Endothelial cell of umbilical vein (primary cell): ENCODE results near the gene ARID3B. TPM values are rescaled to one million over a fixed set of nuclear protein-coding genes. Genes with fewer than 3 reads are reported as not detected.

Experiments
- BruUV-seq: library from RNA; stranded (reverse); fragments of 400-500 nt; replicated peaks from 2 replicates; lab custom pipeline; 2021; lab: Mats Ljungman, UMichigan
- CTCF ChIA-PET: fragments of 300-600, 350-600 bp; sonication (Branson Sonifier 250); formaldehyde crosslinking; loops from one replicate; lab custom pipeline; 2021; ENCODE audit warnings: antibody characterized with exemption, inconsistent platforms; lab: Charles Lee
- POLR2A ChIA-PET: fragments of 300-600, 350-600 bp; sonication (Branson Sonifier 250); formaldehyde crosslinking; loops from one replicate; lab custom pipeline; 2021; ENCODE audit warnings: antibody characterized with exemption, inconsistent platforms; lab: Charles Lee
- DNase-seq: peaks from one replicate; pipeline ENCODE4 v3.0.0-alpha.2; 2011; ENCODE audit warnings: low read depth, low spot score
- FAIRE-seq: peaks from 2 replicates; lab custom pipeline; 2011; peaks lifted over from hg19 to GRCh38; lab: Jason Lieb, UNC
- H2AFZ ChIP-seq: 2 replicates; pipeline ENCODE4 v1.6.0; 2012; ENCODE audit warnings: low read depth, low read length, control low read depth, inconsistent platforms
- H3K27ac ChIP-seq: 2 replicates; pipeline ENCODE4 v1.5.1; 2011; ENCODE audit warnings: low read depth, mild to moderate bottlenecking, control low read depth, low read length, moderate library complexity; ENCODE audit not compliant: insufficient read depth
- H3K27me3 ChIP-seq, 2 experiments: 2 replicates each; pipeline versions ENCODE4 v1.6.0 to v1.6.1; 2011; ENCODE audit warnings: low read length in 2 of 2, mixed read lengths in 1 of 2; ENCODE audit not compliant: control insufficient read depth in 2 of 2, insufficient read depth in 2 of 2
- H3K36me3 ChIP-seq, 2 experiments: 2 replicates in 1 of 2; 3 replicates in 1 of 2; pipeline ENCODE4 v1.5.1; 2011; ENCODE audit warnings: low read length in 2 of 2, mild to moderate bottlenecking in 1 of 2, moderate library complexity in 1 of 2; ENCODE audit not compliant: control insufficient read depth in 2 of 2, insufficient read depth in 2 of 2; ENCODE audit errors: extremely low read depth in 1 of 2
- H3K4me1 ChIP-seq: 3 replicates; pipeline ENCODE4 v1.5.1; 2011; ENCODE audit warnings: mild to moderate bottlenecking, low read length; ENCODE audit not compliant: control insufficient read depth, insufficient read depth; ENCODE audit errors: extremely low read depth
- H3K4me2 ChIP-seq: 2 replicates; pipeline ENCODE4 v1.6.1; 2011; ENCODE audit warnings: low read length, control low read depth, mixed read lengths; ENCODE audit not compliant: insufficient read depth
- H3K4me3 ChIP-seq, 3 experiments: fragments of 200-600 bp in 1 of 3; sonication (generic), shearing (Covaris generic) in 1 of 3; replicated peaks in 1 of 3; 2 replicates each; pipeline ENCODE4 v1.5.1; 2011 to 2016; ENCODE audit warnings: control low read depth in 3 of 3, low read length in 3 of 3, mild to moderate bottlenecking in 2 of 3, inconsistent platforms in 1 of 3, low read depth in 1 of 3, moderate library complexity in 1 of 3; ENCODE audit not compliant: insufficient read depth in 1 of 3
- H3K79me2 ChIP-seq: 2 replicates; pipeline ENCODE4 v1.6.0; 2012; ENCODE audit warnings: low read length, inconsistent platforms; ENCODE audit not compliant: control insufficient read depth, insufficient read depth
- H3K9ac ChIP-seq: replicated peaks from 2 replicates; pipeline ENCODE3; 2011; ENCODE audit warnings: low read length, control low read depth; ENCODE audit not compliant: insufficient read depth; ENCODE audit errors: extremely low read depth
- H3K9me1 ChIP-seq: replicated peaks from 3 replicates; pipeline ENCODE4 v1.6.0; 2011; ENCODE audit warnings: mild to moderate bottlenecking, low read length; ENCODE audit not compliant: control insufficient read depth, insufficient read depth; ENCODE audit errors: extremely low read depth
- H3K9me3 ChIP-seq: replicated peaks from 2 replicates; pipeline ENCODE4 v1.5.1; 2012; ENCODE audit warnings: low read length, inconsistent platforms; ENCODE audit not compliant: control insufficient read depth, insufficient read depth
- H4K20me1 ChIP-seq: replicated peaks from 2 replicates; pipeline ENCODE3; 2011; ENCODE audit warnings: mild to moderate bottlenecking, low read length; ENCODE audit not compliant: control insufficient read depth, insufficient read depth; ENCODE audit errors: extremely low read depth
- FOS ChIP-seq: IDR thresholded peaks from 2 replicates; pipeline ENCODE4 v1.6.1; 2011; ENCODE audit warnings: mild to moderate bottlenecking, low read length, moderate library complexity, borderline replicate concordance; ENCODE audit not compliant: insufficient read depth
- GATA2 ChIP-seq: IDR thresholded peaks from 2 replicates; pipeline ENCODE4 v1.7.0; 2011; ENCODE audit warnings: low read depth, mild to moderate bottlenecking, moderate library complexity, mixed read lengths, low read length; ENCODE audit not compliant: insufficient read length, insufficient read depth
- JUN ChIP-seq: IDR thresholded peaks from 2 replicates; pipeline ENCODE4 v1.6.1; 2011; ENCODE audit warnings: borderline replicate concordance, low read depth; ENCODE audit not compliant: insufficient read length, insufficient read depth
- dilution Hi-C: fragments of 300-500 bp; cut with MboI; formaldehyde crosslinking; loops from one replicate; pipeline ENCODE4 v1.15.0; 2019; ENCODE audit warnings: low sequenced_read_pairs; ENCODE audit not compliant: extremely low pct_ligation_motif_present
- intact Hi-C: fragments of 100-400 bp; cut with micrococcal nuclease; formaldehyde crosslinking; loops from one replicate; pipeline ENCODE4 v1.10.0; 2022
- polyA plus RNA-seq, 4 experiments: library from polyadenylated mRNA; depleted of rRNA in 3 of 4; stranded (reverse) in 3 of 4; unstranded in 1 of 4; fragments of >200 nt; gene quantifications; 2 replicates each; pipeline versions ENCODE4 v1.2.1 to v1.2.3, GENCODE V29; 2011 to 2012; ENCODE audit warnings: missing spikeins in 1 of 4
- total RNA-seq: library from RNA; stranded (reverse); gene quantifications from 2 replicates; pipeline ENCODE4 v1.2.3, GENCODE V29; 2021
- TF ChIP-seq, protein P1 (sequence below): IDR thresholded peaks from 2 replicates; pipeline ENCODE4 v1.6.1; 2011; ENCODE audit not compliant: insufficient read depth, insufficient read length
- TF ChIP-seq, protein P2 (sequence below), 2 donors: IDR thresholded peaks; 1 replicate in 1 of 2; 2 replicates in 1 of 2; pipeline ENCODE4 v1.5.1; 2011; ENCODE audit warnings: low read length in 2 of 2, mild to moderate bottlenecking in 2 of 2, moderate library complexity in 2 of 2, control low read depth in 1 of 2, inconsistent platforms in 1 of 2, low read depth in 1 of 2; ENCODE audit not compliant: insufficient read depth in 1 of 2; ENCODE audit errors: extremely low read depth in 1 of 2

ARID3B gene
- total and polyA plus RNA-seq, 2 donors (not counting 3 experiments of a cell fraction or from before 2014, with no cell fraction given): 6.2 to 10.0 TPM

DNA sequence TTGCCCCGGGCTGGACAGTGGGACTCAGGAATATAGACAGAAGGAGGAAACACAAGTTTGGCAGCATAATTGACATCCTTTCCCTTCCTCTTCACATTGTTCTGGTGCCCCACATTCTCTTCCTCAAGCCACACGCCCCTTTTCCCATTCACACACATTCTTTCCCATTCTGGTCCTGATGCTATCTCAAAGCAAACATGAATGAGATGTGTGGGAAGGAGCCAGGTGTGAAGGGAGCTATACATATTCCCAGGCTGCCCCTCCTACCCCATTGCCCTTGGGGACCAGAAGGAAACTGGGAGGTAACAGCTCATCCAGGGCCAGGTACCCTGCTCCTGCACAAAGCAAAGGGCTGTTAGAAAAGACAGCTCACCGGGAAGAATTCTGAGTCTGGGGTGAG lies 51.2 kb downstream of the ARID3B start:
- no peak overlapping the region for H2AFZ ChIP-seq
- no peak overlapping the region for H3K4me2 ChIP-seq
- dilution Hi-C loops (no loop called here), intact Hi-C loops (no loop called here)
- FAIRE-seq (peak; percentile 59), DNase-seq (no peak)
- no TSS peak for BruUV-seq
- H3K79me2 ChIP-seq: no peaks in the 10 kb centered on the region
- no peaks in the 10 kb centered on the region for H4K20me1 ChIP-seq
- H3K9ac ChIP-seq: no peak overlapping the region
- H3K9me3 ChIP-seq: no peaks in the 10 kb centered on the region
- no peak overlapping the region for H3K4me3 ChIP-seq
- CTCF ChIA-PET: no interaction called here
- TF ChIP-seq, protein P1, sequence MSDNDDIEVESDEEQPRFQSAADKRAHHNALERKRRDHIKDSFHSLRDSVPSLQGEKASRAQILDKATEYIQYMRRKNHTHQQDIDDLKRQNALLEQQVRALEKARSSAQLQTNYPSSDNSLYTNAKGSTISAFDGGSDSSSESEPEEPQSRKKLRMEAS: no peak
- TF ChIP-seq, protein P2, sequence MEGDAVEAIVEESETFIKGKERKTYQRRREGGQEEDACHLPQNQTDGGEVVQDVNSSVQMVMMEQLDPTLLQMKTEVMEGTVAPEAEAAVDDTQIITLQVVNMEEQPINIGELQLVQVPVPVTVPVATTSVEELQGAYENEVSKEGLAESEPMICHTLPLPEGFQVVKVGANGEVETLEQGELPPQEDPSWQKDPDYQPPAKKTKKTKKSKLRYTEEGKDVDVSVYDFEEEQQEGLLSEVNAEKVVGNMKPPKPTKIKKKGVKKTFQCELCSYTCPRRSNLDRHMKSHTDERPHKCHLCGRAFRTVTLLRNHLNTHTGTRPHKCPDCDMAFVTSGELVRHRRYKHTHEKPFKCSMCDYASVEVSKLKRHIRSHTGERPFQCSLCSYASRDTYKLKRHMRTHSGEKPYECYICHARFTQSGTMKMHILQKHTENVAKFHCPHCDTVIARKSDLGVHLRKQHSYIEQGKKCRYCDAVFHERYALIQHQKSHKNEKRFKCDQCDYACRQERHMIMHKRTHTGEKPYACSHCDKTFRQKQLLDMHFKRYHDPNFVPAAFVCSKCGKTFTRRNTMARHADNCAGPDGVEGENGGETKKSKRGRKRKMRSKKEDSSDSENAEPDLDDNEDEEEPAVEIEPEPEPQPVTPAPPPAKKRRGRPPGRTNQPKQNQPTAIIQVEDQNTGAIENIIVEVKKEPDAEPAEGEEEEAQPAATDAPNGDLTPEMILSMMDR (IDR thresholded peaks at IDR 0.05; ENCODE audit: extremely low read depth in 1 of 2, insufficient read depth in 1 of 2, low read depth in 1 of 2, low read length in 2 of 2): no peak
- no peak for TF ChIP-seq JUN
- peaks cover 0 to 12% of the 10 kb centered on the region in 2 experiments for H3K36me3 ChIP-seq
- POLR2A ChIA-PET: no interaction called here
- H3K9me1 ChIP-seq: no peaks in the 10 kb centered on the region
- H3K27ac ChIP-seq: no peak overlapping the region
- no peaks in the 10 kb centered on the region for H3K27me3 ChIP-seq
- peaks cover 24% of the 10 kb centered on the region for H3K4me1 ChIP-seq

DNA sequence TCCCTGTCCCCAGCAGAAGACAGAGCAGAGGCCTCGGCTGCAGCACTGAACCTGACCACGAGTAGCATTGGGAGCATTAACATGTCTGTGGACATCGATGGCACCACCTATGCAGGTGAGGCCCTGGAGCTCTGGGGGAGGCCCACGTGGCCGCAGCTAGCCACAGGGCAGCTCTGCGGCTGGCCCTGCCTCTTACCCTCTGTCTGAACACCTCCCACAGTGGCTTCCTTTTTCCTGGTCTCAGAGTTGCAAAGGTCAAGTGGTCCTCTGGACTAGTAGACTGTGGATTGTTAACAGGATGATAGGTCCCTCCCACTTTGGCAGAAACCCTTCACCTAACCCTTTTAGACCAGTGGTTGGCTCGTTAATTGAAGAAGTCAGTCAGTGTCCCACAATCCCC lies 52.1 kb downstream of the ARID3B start:
- Histone ChIP-seq H3K36me3 (peaks cover 0 to 12% of the 10 kb centered on the region in 2 experiments), H3K27ac (no peak overlapping the region), H2AFZ (no peak overlapping the region), H3K9me1 (no peaks in the 10 kb centered on the region), H3K9me3 (no peaks in the 10 kb centered on the region), H3K4me1 (peaks cover 26% of the 10 kb centered on the region), H3K27me3 (no peaks in the 10 kb centered on the region), H3K4me2 (no peak overlapping the region), H3K9ac (no peak overlapping the region), H3K79me2 (no peaks in the 10 kb centered on the region), H3K4me3 (no peak overlapping the region), H4K20me1 (no peaks in the 10 kb centered on the region)
- FAIRE-seq (no peak), DNase-seq (no peak)
- ChIA-PET POLR2A (no interaction called here), CTCF (interaction anchor here (1.0 kb wide), 1 partner anchor 10 kb away, joined by 3 read pairs; no protein-coding TSS in a partner anchor)
- intact Hi-C loops: no loop called here
- dilution Hi-C loops: no loop called here
- no peak for TF ChIP-seq FOS
- no peak for TF ChIP-seq GATA2
- TF ChIP-seq, protein P2 (IDR thresholded peaks at IDR 0.05; ENCODE audit: extremely low read depth in 1 of 2, insufficient read depth in 1 of 2, low read depth in 1 of 2, low read length in 2 of 2): no peak
- no TSS peak for BruUV-seq
